ENCODE results near the gene PCID2.

Gene PCID2

GRCh38 chr13:113179374-113180230 is 28.9 kb downstream of the PCID2 start:
- H3K4me3 ChIP-seq (ENCODE audit: low read depth, low read length) = no peak overlapping the region
- no peak for TF ChIP-seq CTCF (IDR thresholded peaks at IDR 0.05; ENCODE audit: control insufficient read depth, extremely low read depth, insufficient read depth)
- no peak for DNase-seq (ENCODE audit: low read depth)

- no peak for TF ChIP-seq CTCF (IDR thresholded peaks at IDR 0.05; ENCODE audit: control insufficient read depth, extremely low read depth, insufficient read depth)
- no peak for DNase-seq (ENCODE audit: low read depth)
- H3K4me3 ChIP-seq (ENCODE audit: low read depth, low read length) = no peak overlapping the region
Observed at GRCh38 chr13:113178896-113179167, 29.6 kb downstream of the PCID2 start.

- TF ChIP-seq CTCF (IDR thresholded peaks at IDR 0.05; ENCODE audit: control insufficient read depth, extremely low read depth, insufficient read depth) = no peak
- H3K4me3 ChIP-seq (ENCODE audit: low read depth, low read length) = no peak overlapping the region
- no peak for DNase-seq (ENCODE audit: low read depth)
Observed at GRCh38 chr13:113178070-113178895, 30.2 kb downstream of the PCID2 start.

- no peak overlapping the region for H3K4me3 ChIP-seq (ENCODE audit: low read depth, low read length)
- DNase-seq (ENCODE audit: low read depth) = no peak
- TF ChIP-seq CTCF (IDR thresholded peaks at IDR 0.05; ENCODE audit: control insufficient read depth, extremely low read depth, insufficient read depth) = no peak
Observed at GRCh38 chr13:113176822-113177221, 31.6 kb downstream of the PCID2 start.

GRCh38 chr13:113176280-113176679 is 32.2 kb downstream of the PCID2 start:
- no peak for TF ChIP-seq CTCF (IDR thresholded peaks at IDR 0.05; ENCODE audit: control insufficient read depth, extremely low read depth, insufficient read depth)
- H3K4me3 ChIP-seq (ENCODE audit: low read depth, low read length) = no peak overlapping the region
- no peak for DNase-seq (ENCODE audit: low read depth)

- no peak for DNase-seq (ENCODE audit: low read depth)
- H3K4me3 ChIP-seq (ENCODE audit: low read depth, low read length) = no peak overlapping the region
- TF ChIP-seq CTCF (IDR thresholded peaks at IDR 0.05; ENCODE audit: control insufficient read depth, extremely low read depth, insufficient read depth) = no peak
Observed at GRCh38 chr13:113172419-113172926, 36.0 kb downstream of the PCID2 start.
